ENCODE measurements around the gene DNAJC1.
"Not testable (repeated sequence)": the region's sequence is repeated elsewhere in the genome, so short reads cannot be mapped to it uniquely, and the experiment has no call there.

DNAJC1 gene

GRCh38 chr10:22003177-22003963, at the start of gene DNAJC1:
Gene DNAJC1 (minus strand): TSS chr10:22003730. CDS start chr10:22003434, 296 bp downstream.
- DNase-seq (ENCODE audit: low spot score) = peak; percentile 97

- DNase-seq (ENCODE audit: low spot score) = no peak
Observed at GRCh38 chr10:22053048-22053447, 49.5 kb upstream of the DNAJC1 start.

- no peak for DNase-seq (ENCODE audit: low spot score)
Observed at GRCh38 chr10:22049635-22050034, 46.1 kb upstream of the DNAJC1 start.

GRCh38 chr10:22047812-22048211, 44.3 kb upstream of the DNAJC1 start:
- DNase-seq (ENCODE audit: low spot score) = no peak

GRCh38 chr10:22043327-22043633, 39.8 kb upstream of the DNAJC1 start:
- no peak for DNase-seq (ENCODE audit: low spot score)

- no peak for DNase-seq (ENCODE audit: low spot score)
Observed at GRCh38 chr10:22042557-22043326, 39.2 kb upstream of the DNAJC1 start.

- DNase-seq (ENCODE audit: low spot score) = no peak
Observed at GRCh38 chr10:22034333-22034732, 30.8 kb upstream of the DNAJC1 start.

GRCh38 chr10:22032268-22032667, 28.7 kb upstream of the DNAJC1 start:
- DNase-seq (ENCODE audit: low spot score) = not testable (repeated sequence)

- DNase-seq (ENCODE audit: low spot score) = no peak
Observed at GRCh38 chr10:22030421-22030820, 26.9 kb upstream of the DNAJC1 start.

- DNase-seq (ENCODE audit: low spot score) = no peak
Observed at GRCh38 chr10:22029445-22030236, 26.1 kb upstream of the DNAJC1 start.

GRCh38 chr10:22027364-22028238, 24.1 kb upstream of the DNAJC1 start:
- DNase-seq (ENCODE audit: low spot score) = no peak

- no peak for DNase-seq (ENCODE audit: low spot score)
Observed at GRCh38 chr10:22026287-22026686, 22.8 kb upstream of the DNAJC1 start.

GRCh38 chr10:22023508-22023907, 20.0 kb upstream of the DNAJC1 start:
- no peak for DNase-seq (ENCODE audit: low spot score)

GRCh38 chr10:22022257-22023032, 18.9 kb upstream of the DNAJC1 start:
- DNase-seq (ENCODE audit: low spot score) = no peak

- DNase-seq (ENCODE audit: low spot score) = not testable (repeated sequence)
Observed at GRCh38 chr10:22021144-22021543, 17.6 kb upstream of the DNAJC1 start.

GRCh38 chr10:22017283-22018020, 13.9 kb upstream of the DNAJC1 start:
- no peak for DNase-seq (ENCODE audit: low spot score)

- DNase-seq (ENCODE audit: low spot score) = no peak
Observed at GRCh38 chr10:22016046-22016705, 12.6 kb upstream of the DNAJC1 start.

GRCh38 chr10:22010973-22011408, 7.5 kb upstream of the DNAJC1 start:
- DNase-seq (ENCODE audit: low spot score) = peak; percentile 20

- DNase-seq (ENCODE audit: low spot score) = no peak
Observed at GRCh38 chr10:22010539-22010938, 7.0 kb upstream of the DNAJC1 start.
